Jurkat, Clone E6-1 (cell line): Measurements from ENCODE around the gene MYO3A.
"Not testable (repeated sequence)": the region's sequence is repeated elsewhere in the genome, so short reads cannot be mapped to it uniquely, and the experiment has no call there.

Source experiments
- DNase-seq: peaks from one replicate; pipeline ENCODE4 v3.0.0-alpha.2; 2011; ENCODE audit warnings: low read depth, low spot score
- H3K4me3 ChIP-seq: 2 replicates; pipeline ENCODE4 v1.5.1; 2011; ENCODE audit warnings: mild to moderate bottlenecking, low read length, control low read depth, moderate library complexity

The MYO3A gene

GRCh38 chr10:26067680-26068079 lies 133.7 kb downstream of the MYO3A start:
- DNase-seq, result no peak
- H3K4me3 ChIP-seq, result no peak overlapping the region

DNA sequence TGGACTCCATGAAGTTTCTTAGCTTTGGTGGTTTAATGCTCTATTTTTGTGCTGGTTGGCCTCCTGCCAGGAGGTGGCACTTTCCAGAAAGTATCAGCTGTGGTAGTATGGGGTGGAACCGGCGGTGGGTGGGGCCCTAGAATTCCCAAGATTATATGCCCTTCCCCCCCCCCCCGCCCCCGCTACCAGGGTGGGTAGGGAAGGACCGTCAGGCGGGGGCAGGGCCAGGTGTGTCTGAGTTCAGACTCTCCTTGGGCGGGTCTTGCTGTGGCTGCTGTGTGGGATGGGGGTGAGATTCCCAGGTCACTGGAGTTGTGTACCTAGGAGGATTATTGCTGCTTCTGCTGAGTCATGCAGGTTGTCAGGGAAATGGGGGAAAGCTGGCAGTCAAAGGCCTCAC lies 146.9 kb downstream of the MYO3A start:
- not testable (repeated sequence) for DNase-seq

GRCh38 chr10:26081459-26081858 lies 147.4 kb downstream of the MYO3A start:
- DNase-seq, result no peak

More for the DNA sequence above, 146.9 kb downstream of the MYO3A start:
- not testable (repeated sequence) for H3K4me3 ChIP-seq

DNA sequence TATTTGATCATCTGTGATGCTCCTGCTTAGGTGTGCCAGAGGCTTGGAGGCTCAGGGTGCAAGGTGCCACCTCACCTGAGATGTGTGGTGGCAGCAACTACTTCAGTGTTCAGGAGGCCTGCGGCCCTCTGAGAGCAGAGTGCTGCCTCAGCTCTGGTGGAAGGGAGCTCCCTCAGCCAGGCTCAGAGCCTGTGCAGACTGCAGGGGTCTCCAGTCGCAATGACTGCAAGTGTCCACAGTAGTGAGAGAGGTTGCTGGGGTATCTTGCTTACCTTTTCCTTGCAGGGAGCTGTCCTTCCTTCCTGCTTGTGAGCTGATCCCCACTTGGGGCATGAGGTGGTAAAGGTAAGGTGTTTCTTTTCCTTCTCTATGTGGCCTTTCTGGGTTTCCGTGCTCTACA lies 151.5 kb downstream of the MYO3A start:
- no peak for DNase-seq
- no peak overlapping the region for H3K4me3 ChIP-seq

More at GRCh38 chr10:26081459-26081858, 147.4 kb downstream of the MYO3A start:
- no peak overlapping the region for H3K4me3 ChIP-seq

DNA sequence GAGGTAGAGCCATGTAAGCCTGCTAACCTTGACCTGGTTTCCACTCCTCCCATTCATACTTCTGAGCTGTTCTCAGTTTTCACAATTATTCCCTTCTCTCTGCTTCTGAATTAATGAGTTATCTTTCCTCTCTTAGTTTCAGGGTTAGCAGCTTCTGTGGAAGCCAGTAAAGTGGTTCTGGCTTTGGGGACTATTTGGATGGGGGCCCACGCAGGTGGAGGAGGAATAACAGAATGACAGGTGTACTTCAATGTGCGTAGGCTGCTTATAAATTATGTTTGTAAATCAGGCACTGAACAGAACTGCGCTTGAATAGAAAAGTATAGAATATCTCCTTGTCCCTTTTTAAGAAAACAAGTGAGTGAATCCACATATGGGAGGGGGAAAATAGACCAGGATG lies 153.6 kb downstream of the MYO3A start:
- no peak for DNase-seq
- H3K4me3 ChIP-seq, result no peak overlapping the region

DNA sequence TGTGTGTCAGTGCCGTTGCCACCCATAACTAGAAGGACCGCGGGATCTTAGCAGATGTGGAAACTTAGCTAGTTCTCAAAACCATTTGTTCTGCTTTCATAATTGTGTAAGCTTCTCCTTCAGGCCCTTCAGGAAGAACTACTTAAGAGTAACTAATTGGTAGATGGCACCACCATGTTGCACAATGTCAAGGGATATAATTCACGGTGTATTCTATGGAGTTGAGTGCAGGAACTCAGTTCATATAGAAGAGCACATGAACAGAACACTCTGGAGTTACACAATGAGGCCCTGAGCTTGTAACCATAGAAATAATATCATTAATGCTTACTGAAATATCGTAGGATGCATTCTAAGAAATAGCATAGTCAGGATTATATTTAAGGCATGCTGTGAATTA lies 156.0 kb downstream of the MYO3A start:
- DNase-seq, result no peak
- H3K4me3 ChIP-seq, result no peak overlapping the region

DNA sequence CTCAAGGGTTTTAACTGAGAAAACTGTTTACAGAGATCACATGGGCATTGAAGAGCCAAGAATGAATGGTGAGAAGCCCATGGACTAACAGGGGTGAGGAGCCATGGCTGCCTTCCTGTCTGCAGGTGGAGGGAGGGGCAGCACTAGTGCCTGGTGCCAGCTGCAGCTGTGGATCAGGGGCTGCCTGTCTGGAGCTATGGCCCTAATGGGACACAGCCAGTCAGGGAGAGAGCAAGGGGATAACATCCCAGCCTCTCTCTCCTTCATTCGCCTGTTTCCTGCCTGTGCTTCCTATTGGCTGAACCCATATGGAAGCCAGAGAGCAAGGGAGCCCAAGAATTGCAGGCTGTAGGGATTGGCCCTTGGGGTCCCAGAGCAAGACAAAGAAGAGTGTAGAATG lies 156.7 kb downstream of the MYO3A start:
- no peak for DNase-seq
- no peak overlapping the region for H3K4me3 ChIP-seq

GRCh38 chr10:26093229-26093628 lies 159.2 kb downstream of the MYO3A start:
- H3K4me3 ChIP-seq, result no peak overlapping the region
- no peak for DNase-seq

DNA sequence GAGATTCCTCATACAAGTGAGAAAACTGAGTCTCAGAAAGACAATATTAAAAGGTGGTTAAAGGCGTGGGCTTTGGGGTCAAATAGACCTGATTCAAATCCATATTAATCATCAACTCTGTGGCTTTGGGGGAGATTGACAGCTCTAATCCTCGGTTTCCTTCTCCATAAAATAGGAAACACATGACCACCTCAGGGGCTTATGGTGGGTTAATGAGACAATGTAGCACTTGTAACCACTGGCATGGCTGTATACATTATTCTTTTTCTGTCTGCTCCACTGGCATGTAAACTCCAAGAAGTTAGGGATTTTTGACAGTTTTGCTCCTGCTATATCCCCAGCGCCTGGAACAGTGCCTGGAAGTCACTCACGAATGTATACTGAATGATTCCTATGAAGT lies 161.8 kb downstream of the MYO3A start:
- no peak for DNase-seq
- H3K4me3 ChIP-seq, result no peak overlapping the region

DNA sequence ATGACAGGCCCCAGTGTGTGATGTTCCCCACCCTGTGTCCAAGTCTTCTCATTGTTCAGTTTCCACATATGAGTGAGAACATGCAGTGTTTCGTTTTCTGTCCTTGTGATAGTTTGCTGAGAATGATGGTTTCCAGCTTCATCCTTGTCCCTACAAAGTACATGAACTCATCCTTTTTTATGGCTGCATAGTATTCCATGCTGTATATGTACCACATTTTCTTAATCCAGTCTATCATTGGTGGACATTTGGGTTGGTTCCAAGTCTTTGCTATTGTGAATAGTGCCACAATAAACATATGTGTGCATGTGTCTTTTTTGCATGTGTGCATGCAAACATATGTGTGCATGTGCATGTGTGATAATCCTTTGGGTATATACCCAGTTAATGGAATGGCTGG lies 163.5 kb downstream of the MYO3A start:
- not testable (repeated sequence) for DNase-seq, H3K4me3 ChIP-seq

DNA sequence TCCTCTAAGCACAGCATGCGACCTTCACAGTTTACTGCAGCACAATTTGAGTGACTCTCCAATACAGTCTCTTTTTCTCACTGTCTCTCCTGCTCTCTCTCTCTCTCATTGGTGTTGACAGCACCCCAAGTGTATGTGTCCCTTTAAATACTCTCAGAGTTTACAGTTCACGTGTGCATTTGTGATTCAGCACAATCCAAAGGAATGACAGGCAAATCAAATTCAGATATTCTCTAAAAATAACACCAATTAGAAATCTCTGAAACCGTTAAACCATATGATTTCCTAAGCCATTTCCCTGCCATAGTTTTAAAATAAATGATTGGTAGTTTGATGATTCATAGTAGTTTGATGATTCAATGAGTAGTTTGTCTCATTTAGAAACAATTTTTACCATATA lies 178.5 kb downstream of the MYO3A start:
- DNase-seq, result no peak
- H3K4me3 ChIP-seq, result no peak overlapping the region

- H3K4me3 ChIP-seq, result no peak overlapping the region
- DNase-seq, result no peak
Measured at GRCh38 chr10:26138613-26139012, 204.6 kb downstream of the MYO3A start.

DNA sequence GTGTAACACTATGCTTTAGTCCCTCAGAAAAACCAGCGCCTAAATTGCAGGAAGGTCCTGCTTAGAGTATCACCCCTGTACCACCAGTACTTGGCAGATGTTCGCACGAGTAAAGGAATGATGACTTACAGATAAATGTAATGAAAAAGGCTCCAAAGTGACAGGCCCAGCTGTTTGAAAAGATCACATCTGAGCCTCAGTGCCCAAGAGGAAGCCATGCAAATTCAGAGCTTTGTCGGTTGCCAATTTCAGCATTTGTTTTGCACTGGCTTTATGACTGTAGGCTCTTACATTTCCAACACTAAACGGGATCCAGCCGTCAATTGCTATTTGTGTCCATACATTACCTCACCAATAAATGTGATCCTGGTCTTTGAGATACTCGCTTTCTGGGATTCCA lies 222.0 kb downstream of the MYO3A start:
- no peak overlapping the region for H3K4me3 ChIP-seq
- no peak for DNase-seq

GRCh38 chr10:26157734-26158133 lies 223.7 kb downstream of the MYO3A start:
- H3K4me3 ChIP-seq, result no peak overlapping the region
- DNase-seq, result peak; percentile 2

- H3K4me3 ChIP-seq, result no peak overlapping the region
- no peak for DNase-seq
Measured at GRCh38 chr10:26169466-26169865, 235.4 kb downstream of the MYO3A start.

DNA sequence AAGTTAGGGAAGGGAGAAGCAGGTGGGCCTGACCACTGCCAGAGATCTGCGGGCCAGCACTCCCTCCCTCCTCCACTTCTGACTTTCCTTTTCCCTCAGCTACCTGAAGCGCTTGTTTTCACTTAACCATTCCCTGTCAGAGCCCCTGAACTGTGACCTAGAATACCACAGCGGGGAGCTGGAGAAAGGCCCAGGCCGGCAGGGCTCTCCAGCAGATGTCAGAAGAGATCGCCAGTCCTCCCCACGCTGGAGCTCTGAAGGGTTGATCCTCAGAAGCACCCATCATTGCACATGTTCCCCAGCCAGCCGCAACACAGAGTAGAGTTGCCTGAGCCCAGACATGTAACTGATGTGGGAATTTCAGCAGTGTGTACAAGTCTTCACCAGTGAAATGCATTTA lies 238.1 kb downstream of the MYO3A start:
- DNase-seq, result no peak
- H3K4me3 ChIP-seq, result no peak overlapping the region

GRCh38 chr10:26173837-26174236 lies 239.8 kb downstream of the MYO3A start:
- DNase-seq, result no peak
- H3K4me3 ChIP-seq, result no peak overlapping the region

DNA sequence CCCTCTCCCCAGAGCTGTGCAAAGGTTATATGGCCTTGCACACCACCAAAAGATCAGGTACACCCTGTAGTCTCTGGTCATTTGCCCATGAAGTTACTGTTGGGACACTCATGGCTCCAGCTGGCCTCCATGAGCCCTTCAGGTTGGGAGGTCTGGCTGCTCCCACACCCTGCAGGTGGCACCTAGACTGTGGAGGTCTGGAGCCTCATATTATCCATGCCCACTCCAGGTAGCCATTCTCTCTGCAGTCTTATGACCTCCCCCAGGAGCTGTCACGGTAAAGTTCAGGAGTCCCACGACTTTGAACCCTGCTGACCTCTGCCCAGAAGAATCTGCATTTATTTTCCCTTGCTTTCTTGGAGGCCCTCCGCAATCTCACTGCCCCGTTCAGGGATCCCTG lies 243.3 kb downstream of the MYO3A start:
- no peak overlapping the region for H3K4me3 ChIP-seq
- DNase-seq, result no peak

- H3K4me3 ChIP-seq, result no peak overlapping the region
- no peak for DNase-seq
Measured at GRCh38 chr10:26194275-26194674, 260.2 kb downstream of the MYO3A start.

DNA sequence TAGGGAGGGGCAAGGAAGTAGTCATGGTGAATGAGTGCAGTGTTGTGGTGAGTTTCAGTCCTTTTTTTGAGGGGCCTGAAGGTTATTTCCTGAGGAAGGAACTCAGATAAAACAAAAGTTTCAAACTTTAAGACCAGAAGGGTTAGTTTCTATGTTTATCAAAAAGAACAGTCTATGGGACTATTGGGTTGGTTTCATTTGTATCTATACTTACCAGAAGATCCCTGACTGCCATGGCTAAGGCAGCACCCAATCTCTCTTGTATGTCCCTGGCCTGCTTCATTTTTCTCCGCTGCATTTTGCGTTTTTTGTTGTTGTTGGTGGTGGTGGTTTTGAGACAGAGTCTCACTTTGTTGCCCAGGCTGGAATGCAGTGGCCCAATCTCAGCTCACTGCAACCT lies 263.2 kb downstream of the MYO3A start:
- no peak for DNase-seq
- H3K4me3 ChIP-seq, result no peak overlapping the region

- H3K4me3 ChIP-seq, result no peak overlapping the region
- no peak for DNase-seq
Measured at GRCh38 chr10:26198119-26198518, 264.1 kb downstream of the MYO3A start.

- no peak for DNase-seq
- H3K4me3 ChIP-seq, result no peak overlapping the region
Measured at GRCh38 chr10:26199841-26200240, 265.8 kb downstream of the MYO3A start.
